NCI-H446 (cell line): Measurements from ENCODE around the gene TMC8.
A peak's percentile ranks its signal among the peaks of the same experiment; 100 is the strongest.
"Not testable (repeated sequence)": the region's sequence is repeated elsewhere in the genome, so short reads cannot be mapped to it uniquely, and the experiment has no call there.

Experiments
- DNase-seq, 2 experiments: peaks; one replicate each; lab custom pipeline; 2025; lab: John Stamatoyannopoulos, UW

TMC8 gene

DNA sequence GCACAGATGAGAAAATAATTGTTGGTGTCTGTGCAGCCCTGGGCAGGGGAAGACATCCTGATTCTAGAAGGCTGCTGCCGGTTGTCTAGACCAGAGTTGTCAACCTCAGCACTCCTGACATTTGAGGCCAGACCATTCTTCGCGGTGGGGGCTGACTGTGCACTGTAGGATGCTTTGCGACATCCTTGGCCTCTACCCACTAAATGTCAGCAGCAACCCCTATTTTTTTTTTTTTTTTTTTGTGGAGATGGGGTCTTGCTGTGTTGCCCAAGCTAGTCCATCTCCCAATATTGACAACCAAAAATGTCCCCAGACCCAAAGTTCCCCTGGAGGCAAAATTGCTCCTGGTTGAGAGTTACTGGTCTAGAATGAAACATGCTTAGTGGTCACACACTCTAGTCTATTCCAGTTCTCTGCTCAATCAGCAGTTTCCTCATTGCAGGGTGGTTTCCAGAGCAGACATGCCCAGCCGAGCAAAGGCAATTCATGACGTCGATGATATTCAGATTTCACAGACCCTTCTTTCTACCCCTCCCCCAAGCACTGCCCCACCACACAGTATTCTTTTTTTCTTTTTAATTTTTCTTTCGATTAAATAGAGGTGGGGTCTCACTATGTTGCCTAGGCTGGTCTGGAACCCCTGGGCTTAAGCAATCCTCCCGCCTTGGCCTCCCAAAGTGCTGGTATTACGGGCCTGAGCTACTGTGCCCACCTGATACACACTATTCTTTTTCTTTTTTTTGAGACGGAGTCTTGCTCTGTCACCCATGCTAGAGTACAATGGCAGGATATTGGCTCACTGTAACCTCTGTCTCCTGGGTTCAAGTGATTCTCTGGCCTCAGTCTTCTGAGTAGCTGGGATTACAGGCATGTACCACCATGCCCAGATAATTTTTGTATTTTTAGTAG lies 24.6 kb downstream of the TMC8 start:
- DNase-seq = no peak

DNA sequence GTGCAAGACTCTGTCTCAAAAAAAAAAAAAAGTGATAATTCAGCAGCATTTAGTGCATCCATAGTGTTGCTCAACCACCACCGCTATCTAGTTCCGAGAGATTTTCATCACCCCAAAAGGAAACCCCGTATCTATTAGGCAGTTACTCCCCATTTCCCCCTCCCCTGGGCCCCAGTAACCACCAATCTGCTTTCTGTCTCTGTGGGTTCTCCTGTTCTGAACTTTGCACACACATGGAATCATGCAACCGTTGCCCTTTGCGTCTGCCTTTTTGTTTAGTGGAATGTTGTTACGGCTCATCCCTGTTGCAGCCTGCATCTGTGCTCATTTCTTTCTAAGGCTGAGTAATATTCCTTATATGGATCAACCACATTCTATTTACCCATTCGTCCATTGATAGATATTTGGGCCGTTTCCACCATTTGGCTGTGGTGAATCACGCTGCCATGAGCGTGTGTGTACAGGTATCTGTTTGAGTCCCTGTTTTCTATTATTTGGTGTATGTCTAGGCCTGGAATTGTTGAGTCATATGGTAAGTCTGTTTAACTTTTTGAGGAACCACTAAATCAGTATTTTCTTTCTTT lies 29.1 kb downstream of the TMC8 start:
- DNase-seq = no peak

DNA sequence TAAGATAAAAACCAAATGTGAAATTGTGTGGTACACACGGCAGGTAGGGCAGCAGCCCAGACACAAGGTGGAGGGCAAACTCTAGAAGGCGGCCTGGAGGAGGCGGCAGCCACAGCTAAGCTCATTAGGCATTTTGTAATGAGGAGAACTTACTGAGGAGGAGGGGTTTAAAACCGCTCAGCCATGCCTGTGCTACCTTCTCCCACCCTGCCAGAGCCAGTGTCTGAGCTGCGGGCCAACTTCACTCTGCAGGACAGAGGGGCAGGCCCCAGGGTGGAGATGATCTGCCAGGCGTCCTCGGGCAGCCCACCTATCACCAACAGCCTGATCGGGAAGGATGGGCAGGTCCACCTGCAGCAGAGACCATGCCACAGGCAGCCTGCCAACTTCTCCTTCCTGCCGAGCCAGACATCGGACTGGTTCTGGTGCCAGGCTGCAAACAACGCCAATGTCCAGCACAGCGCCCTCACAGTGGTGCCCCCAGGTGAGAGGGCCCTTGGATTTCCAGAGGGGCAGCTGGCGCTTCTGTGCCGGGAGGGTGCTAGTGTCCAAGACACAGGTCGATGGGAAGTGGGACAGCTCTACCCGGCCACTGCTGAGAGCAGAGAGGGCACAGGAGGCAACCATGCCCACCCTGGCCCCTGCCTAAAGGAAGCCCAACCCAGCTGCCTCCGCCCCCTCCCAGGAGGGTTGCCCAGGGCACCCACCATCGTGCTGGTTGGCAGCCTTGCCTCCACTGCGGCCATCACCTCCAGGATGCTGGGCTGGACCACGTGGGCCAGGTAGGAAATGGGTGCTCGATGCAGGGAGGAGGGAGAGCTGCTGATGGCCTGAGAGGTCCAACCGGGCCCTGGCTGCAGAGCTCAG lies 33.5 kb downstream of the TMC8 start:
- DNase-seq = no peak

GRCh38 chr17:78164748-78165607 lies 34.4 kb downstream of the TMC8 start:
- DNase-seq = no peak

- no peak for DNase-seq
Measured at GRCh38 chr17:78166416-78166815, 35.8 kb downstream of the TMC8 start.

DNA sequence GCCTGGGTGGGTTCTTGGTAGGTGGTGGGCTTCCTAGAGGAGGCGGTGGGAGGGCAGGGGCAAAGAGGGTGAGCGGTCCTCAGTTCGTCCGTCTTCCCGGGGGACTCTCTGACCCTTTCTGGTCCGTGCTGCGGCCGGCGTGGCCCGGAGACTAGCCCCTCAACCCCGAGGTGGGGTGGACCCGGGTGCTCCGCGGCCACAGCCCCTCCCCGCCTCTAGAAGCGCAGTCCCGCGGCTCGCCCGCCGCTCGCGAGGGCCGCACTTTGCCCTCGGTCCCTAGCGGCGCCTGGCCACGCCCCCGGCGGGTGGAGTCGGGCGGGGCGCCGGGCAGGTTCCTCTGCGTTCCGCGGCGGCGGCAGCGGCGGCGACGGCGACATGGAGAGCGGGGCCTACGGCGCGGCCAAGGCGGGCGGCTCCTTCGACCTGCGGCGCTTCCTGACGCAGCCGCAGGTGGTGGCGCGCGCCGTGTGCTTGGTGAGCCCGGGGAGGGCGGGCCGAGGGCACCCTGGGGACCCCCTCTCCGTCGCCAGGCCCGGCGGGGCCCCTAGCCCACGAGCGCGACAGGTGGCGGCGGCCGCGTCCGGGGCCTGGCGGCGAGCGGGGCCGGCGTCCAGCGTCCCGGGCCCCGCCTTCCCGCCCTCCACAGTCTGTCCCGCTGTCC lies 37.8 kb downstream of the TMC8 start, which contains the start of gene SYNGR2:
TSS of gene SYNGR2 (plus strand) at position 340 of the 661 bp plus-strand sequence. CDS start at position 376, 36 bp downstream.
- peak; percentile 65 to 91 for DNase-seq

DNA sequence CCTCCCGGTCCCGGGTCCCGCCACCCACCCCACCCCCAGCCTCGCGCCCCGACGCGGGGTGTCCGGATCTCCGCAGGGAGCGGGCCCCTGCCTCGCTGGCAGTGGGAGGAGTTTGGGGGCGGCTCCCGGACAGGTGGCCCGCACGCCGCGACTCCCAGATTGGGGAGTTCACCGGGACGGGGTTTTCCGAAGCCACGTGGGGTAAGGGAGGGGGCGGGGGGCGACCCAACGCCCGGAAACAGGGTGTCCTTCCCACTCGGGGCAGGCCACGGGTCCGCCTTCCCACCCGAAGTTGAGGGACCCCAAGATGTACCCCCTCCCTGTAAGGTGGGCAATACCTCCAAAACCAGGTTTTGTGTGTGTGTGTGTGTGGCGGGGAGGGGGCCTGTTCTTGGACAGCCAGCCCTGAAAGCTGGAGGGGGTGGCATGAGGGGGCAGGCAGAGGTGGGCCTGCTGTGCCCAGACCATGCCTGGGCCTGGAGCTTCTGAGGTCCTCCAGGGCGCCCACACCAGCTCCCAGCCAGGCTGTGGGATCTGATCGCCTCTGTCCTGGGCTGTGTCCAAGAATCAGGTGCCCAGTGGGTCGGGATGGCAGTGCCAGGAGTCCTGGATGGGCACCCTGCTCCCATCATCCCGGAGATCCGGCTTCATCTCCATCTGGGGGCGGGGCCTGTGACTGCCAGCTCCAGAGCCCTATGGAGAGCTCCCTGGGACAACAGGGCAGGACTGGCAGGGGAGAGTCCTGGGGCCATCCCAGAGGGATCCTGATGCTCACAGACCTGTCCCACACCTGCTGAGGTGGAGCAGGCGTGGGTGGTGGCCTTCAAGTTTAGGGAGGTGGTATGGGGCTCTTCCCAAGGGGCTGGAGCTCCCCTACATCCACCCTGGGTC lies 38.6 kb downstream of the TMC8 start:
- peak in 1 of 2 experiments; percentile 61 for DNase-seq

DNA sequence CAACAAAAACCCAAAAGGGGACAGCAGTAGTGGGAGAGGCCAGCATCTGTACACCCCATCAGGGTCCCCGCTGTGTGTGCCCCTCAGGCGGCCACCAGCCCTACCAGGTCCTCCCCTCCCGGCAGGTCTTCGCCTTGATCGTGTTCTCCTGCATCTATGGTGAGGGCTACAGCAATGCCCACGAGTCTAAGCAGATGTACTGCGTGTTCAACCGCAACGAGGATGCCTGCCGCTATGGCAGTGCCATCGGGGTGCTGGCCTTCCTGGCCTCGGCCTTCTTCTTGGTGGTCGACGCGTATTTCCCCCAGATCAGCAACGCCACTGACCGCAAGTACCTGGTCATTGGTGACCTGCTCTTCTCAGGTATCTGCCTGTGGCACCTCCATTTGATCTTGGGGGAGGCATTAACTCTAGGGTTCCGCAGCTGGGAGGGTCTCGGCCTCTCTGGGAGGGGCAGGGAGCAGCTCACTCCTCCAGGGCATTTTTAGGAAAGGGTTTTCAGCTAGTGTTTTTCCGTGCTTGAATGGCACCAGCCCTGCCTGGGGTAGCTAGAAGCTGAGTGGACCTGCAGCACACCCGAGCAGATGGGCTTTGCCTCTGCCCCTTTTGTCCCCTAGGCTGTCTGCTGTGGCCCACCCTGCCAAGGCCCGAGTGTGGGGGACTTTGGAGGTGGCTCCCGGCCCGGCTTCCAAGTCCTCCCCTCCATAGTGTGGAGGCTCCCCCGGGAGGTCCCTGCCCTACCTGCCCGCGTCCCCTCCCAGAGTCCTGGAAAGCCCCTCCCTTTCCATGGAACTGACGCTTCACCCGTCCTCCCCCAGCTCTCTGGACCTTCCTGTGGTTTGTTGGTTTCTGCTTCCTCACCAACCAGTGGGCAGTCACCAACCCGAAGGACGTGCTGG lies 40.4 kb downstream of the TMC8 start:
- DNase-seq = no peak

DNA sequence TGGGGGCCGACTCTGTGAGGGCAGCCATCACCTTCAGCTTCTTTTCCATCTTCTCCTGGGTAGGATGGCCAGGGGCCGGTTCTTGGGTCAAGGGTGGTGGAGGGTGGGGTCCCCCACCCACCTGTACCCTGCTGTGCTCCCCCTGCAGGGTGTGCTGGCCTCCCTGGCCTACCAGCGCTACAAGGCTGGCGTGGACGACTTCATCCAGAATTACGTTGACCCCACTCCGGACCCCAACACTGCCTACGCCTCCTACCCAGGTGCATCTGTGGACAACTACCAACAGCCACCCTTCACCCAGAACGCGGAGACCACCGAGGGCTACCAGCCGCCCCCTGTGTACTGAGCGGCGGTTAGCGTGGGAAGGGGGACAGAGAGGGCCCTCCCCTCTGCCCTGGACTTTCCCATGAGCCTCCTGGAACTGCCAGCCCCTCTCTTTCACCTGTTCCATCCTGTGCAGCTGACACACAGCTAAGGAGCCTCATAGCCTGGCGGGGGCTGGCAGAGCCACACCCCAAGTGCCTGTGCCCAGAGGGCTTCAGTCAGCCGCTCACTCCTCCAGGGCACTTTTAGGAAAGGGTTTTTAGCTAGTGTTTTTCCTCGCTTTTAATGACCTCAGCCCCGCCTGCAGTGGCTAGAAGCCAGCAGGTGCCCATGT lies 41.1 kb downstream of the TMC8 start:
- not testable (repeated sequence) for DNase-seq

- no peak for DNase-seq
Measured at GRCh38 chr17:78172249-78173051, 41.9 kb downstream of the TMC8 start.

DNA sequence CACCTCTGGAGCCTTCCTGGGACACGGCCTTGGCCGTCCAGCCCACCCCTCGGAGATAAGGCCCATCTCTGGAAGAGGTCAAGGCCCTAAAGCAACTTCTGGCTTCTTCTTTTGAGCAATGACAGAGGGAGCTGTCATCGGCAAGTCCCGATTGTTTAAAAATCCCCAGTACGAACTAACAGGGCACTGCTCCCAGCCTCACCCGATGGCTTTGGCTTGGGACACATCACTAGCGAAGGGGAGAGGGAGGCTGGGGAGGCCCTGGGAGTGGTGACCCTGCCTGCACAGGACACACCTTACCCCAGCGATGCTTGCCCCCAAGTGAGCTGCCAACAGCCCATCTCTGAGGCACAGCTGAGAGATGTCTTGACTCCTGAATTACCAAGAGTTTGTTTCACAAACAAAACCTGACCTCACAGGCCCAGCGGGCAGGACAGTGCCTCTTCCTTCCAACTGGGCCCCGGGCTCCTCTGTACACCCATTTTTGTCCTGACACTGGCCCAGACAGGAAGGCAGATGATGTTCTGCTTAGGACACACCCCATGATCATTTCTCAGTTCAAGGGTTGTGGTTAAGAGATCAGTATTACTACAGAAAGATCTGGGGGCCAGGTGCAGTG lies 42.6 kb downstream of the TMC8 start:
- no peak for DNase-seq

- DNase-seq = peak in 1 of 2 experiments; percentile 48
Measured at GRCh38 chr17:78174346-78174869, 43.8 kb downstream of the TMC8 start.

GRCh38 chr17:78174870-78175642 lies 44.5 kb downstream of the TMC8 start:
- DNase-seq = peak; percentile 55 to 86

- DNase-seq = no peak
Measured at GRCh38 chr17:78175643-78175981, 45.0 kb downstream of the TMC8 start.

DNA sequence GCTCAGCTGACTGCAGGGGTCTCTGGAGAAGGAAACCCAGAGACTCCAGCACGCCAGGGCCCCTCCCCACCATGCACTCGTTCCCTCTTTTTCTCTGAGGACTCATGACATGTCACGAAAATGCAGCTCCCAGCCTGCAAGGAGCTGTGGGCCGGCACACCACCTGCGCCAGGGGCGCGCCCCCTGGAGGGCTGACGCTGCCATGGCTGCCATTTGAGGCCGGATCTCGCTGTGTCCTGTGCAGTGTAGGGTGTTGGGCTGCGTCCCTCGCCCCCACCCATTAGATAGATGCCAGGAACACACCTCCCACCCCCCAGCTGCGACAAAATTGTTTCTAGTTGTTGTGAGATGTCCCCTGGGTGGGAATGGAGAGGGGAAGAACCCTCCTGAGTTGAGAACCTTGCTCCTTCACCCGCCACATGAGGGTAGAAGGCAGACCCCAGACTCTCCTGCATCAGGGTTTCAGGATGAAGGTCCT lies 46.0 kb downstream of the TMC8 start:
- DNase-seq = no peak

DNA sequence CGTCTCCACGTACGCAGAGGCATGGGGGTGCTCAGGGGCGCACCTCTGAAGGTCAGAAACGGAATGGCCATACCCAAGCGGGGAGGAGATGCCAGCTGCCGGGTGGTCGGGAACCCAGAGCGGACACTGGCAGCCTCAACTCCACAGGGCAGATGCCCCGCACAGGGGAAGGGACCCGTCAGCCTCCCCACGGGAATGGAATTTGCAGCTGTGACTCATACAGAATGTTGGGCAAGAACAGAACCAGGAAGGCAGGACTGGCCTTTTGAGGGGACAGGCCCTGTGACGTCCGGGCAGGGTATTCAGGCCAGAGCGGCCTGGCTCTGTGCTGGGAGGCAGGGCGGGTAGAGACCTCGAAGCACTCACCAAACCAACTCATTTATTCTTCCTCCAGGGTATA lies 48.8 kb downstream of the TMC8 start:
- DNase-seq = no peak
